ENCODE data around the gene GTF2IRD1. TPM values are rescaled to one million over a fixed set of nuclear protein-coding genes. Genes with fewer than 3 reads are reported as not detected.
"Not testable (repeated sequence)": the region's sequence is repeated elsewhere in the genome, so short reads cannot be mapped to it uniquely, and the experiment has no call there.

GTF2IRD1 gene
- total RNA-seq, 1 experiment from 2014 or later: 42.9 TPM

DNA sequence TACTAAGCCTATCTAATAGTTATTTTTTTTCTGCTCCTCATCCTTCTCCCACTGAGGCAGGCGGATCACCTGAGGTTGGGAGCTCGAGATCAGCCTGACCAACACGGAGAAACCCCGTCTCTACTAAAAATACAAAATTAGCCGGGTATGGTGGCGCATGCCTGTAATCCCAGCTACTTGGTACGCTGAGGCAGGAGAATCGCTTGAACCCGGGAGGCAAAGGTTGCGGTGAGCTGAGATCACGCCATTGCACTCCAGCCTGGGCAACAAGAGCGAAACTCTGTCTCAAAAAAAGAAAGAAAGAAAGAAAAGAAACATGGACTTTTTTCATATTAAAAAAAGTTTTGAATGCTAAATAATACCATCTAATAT lies 197.4 kb downstream of the GTF2IRD1 start:
- Mint-ChIP-seq H3K4me1 (peaks cover 48% of the 10 kb centered on the region), H3K27ac (peak overlapping the region; percentile 92), H3K4me3 (peak overlapping the region; percentile 63)
- DNase-seq (ENCODE audit: low spot score); H3K9me3 Mint-ChIP-seq; H3K27me3 Mint-ChIP-seq (ENCODE audit: low read depth); H3K36me3 Mint-ChIP-seq; POLR2A ChIA-PET; ATAC-seq; CTCF ChIA-PET: not testable (repeated sequence)

Other genes with a start within 250 kb of the GTF2IRD1 start
- gene LAT2, start 243.9 kb upstream of the GTF2IRD1 start, total RNA-seq (2021): 0.33 to 0.76 TPM (median 0.41 TPM) in 3 replicates
- gene RFC2, start 199.5 kb upstream of the GTF2IRD1 start, total RNA-seq (2021): 74.1 to 80.7 TPM (median 79.4 TPM) in 3 replicates
- 48.1 to 49.7 TPM (median 48.4 TPM) in 3 replicates for gene CLIP2, start 164.5 kb upstream of the GTF2IRD1 start, total RNA-seq (2021)
- 290 to 308 TPM (median 293 TPM) in 3 replicates for gene GTF2I, start 203.8 kb downstream of the GTF2IRD1 start, total RNA-seq (2021)